IMR-90 (cell line): ENCODE measurements around the gene RECQL5. TPM values are rescaled to one million over a fixed set of nuclear protein-coding genes. Genes with fewer than 3 reads are reported as not detected.

Source experiments
- ATAC-seq: fragments of 200-7000 bp; cut with Tn5 transposase; 2 replicates; pipeline ENCODE4 v1.9.1; 2020; ENCODE audit warnings: low read depth, mild to moderate bottlenecking, moderate library complexity
- BruUV-seq: library from RNA; stranded (reverse); fragments of 400-500 nt; replicated peaks from 2 replicates; lab custom pipeline; 2021; lab: Mats Ljungman, UMichigan
- CTCF ChIA-PET: fragments of 300-600 bp; formaldehyde crosslinking; extraction: SDS; loops from one replicate; lab custom pipeline; 2021; ENCODE audit warnings: antibody characterized with exemption; lab: Yijun Ruan, JAX
- POLR2A ChIA-PET: fragments of 300-600 bp; sonication (Branson Sonifier 250); formaldehyde crosslinking; loops from one replicate; lab custom pipeline; 2022; ENCODE audit warnings: antibody characterized with exemption; ENCODE audit not compliant: unreplicated experiment; lab: Charles Lee
- DNase-seq: peaks from one replicate; pipeline ENCODE4 v3.0.0; 2013
- H2AFZ ChIP-seq: replicated peaks from 2 replicates; pipeline ENCODE3; 2013; ENCODE audit warnings: low read length, mild to moderate bottlenecking; ENCODE audit not compliant: poor library complexity
- H2AK5ac ChIP-seq: 2 replicates; pipeline ENCODE4 v1.6.1; 2013; ENCODE audit warnings: low read depth, low read length, inconsistent platforms
- H2AK9ac ChIP-seq: replicated peaks from 2 replicates; pipeline ENCODE3; 2013; ENCODE audit warnings: mild to moderate bottlenecking, low read depth, low read length, moderate library complexity; ENCODE audit not compliant: poor library complexity
- H2BK120ac ChIP-seq: 2 replicates; pipeline ENCODE4 v1.6.1; 2013; ENCODE audit warnings: low read depth, low read length, inconsistent platforms
- H2BK15ac ChIP-seq: 3 replicates; pipeline ENCODE4 v1.6.1; 2013; ENCODE audit warnings: low read depth, low read length, inconsistent platforms
- H2BK20ac ChIP-seq: 2 replicates; pipeline ENCODE4 v1.6.1; 2013; ENCODE audit warnings: low read depth, mild to moderate bottlenecking, inconsistent platforms, low read length, moderate library complexity
- H2BK5ac ChIP-seq: 2 replicates; pipeline ENCODE4 v1.6.1; 2013; ENCODE audit warnings: mild to moderate bottlenecking, low read depth, low read length, inconsistent platforms; ENCODE audit not compliant: poor library complexity, severe bottlenecking
- H3K14ac ChIP-seq: replicated peaks from 2 replicates; pipeline ENCODE4 v1.6.1; 2013; ENCODE audit warnings: low read depth, low read length, inconsistent platforms
- H3K18ac ChIP-seq: 2 replicates; pipeline ENCODE4 v1.6.1; 2013; ENCODE audit warnings: low read depth, low read length, control low read depth
- H3K23ac ChIP-seq: 2 replicates; pipeline ENCODE4 v1.6.1; 2013; ENCODE audit warnings: low read depth, low read length, inconsistent platforms
- H3K27ac ChIP-seq: 2 replicates; pipeline ENCODE4 v1.5.1; 2013; ENCODE audit warnings: mild to moderate bottlenecking, control low read depth, low read length; ENCODE audit not compliant: insufficient read depth
- H3K27me3 ChIP-seq: 2 replicates; pipeline ENCODE4 v1.6.1; 2013; ENCODE audit warnings: low read length; ENCODE audit not compliant: control insufficient read depth, insufficient read depth
- H3K36me3 ChIP-seq: 2 replicates; pipeline ENCODE4 v1.6.1; 2013; ENCODE audit warnings: low read length, mixed read lengths; ENCODE audit not compliant: control insufficient read depth, insufficient read depth
- H3K4ac ChIP-seq: 2 replicates; pipeline ENCODE4 v1.6.1; 2013; ENCODE audit warnings: low read depth, low read length, inconsistent platforms
- H3K4me1 ChIP-seq: 2 replicates; pipeline ENCODE4 v1.6.1; 2013; ENCODE audit warnings: low read length, mixed read lengths; ENCODE audit not compliant: control insufficient read depth, insufficient read depth
- H3K4me2 ChIP-seq: 2 replicates; pipeline ENCODE4 v1.6.1; 2013; ENCODE audit warnings: low read depth, mild to moderate bottlenecking, control low read depth, low read length, moderate library complexity
- H3K4me3 ChIP-seq: 2 replicates; pipeline ENCODE4 v1.5.1; 2013; ENCODE audit warnings: low read depth, mild to moderate bottlenecking, control low read depth, low read length, moderate library complexity; ENCODE audit not compliant: insufficient read depth
- H3K56ac ChIP-seq: 2 replicates; pipeline ENCODE4 v1.6.1; 2013; ENCODE audit warnings: low read length, inconsistent platforms; ENCODE audit not compliant: insufficient read depth; ENCODE audit errors: extremely low read depth
- H3K79me1 ChIP-seq, 2 experiments: 2 replicates each; pipeline ENCODE4 v1.6.1; 2013; ENCODE audit warnings: low read length in 2 of 2, inconsistent platforms in 1 of 2, low read depth in 1 of 2
- H3K9ac ChIP-seq: 2 replicates; pipeline ENCODE4 v1.6.1; 2013; ENCODE audit warnings: low read depth, low read length, control low read depth
- H3K9me1 ChIP-seq: 2 replicates; pipeline ENCODE4 v1.6.1; 2013; ENCODE audit warnings: low read length, inconsistent platforms; ENCODE audit not compliant: insufficient read depth
- H3K9me3 ChIP-seq: 2 replicates; pipeline ENCODE4 v1.6.1; 2013; ENCODE audit warnings: low read length; ENCODE audit not compliant: control insufficient read depth, insufficient read depth
- H4K20me1 ChIP-seq: 2 replicates; pipeline ENCODE4 v1.6.1; 2013; ENCODE audit warnings: low read length, inconsistent platforms; ENCODE audit not compliant: insufficient read depth
- H4K5ac ChIP-seq: 2 replicates; pipeline ENCODE4 v1.6.1; 2013; ENCODE audit warnings: mild to moderate bottlenecking, low read depth, low read length, control low read depth
- H4K8ac ChIP-seq, 2 experiments: 2 replicates each; pipeline ENCODE4 v1.6.1; 2013; ENCODE audit warnings: low read depth in 2 of 2, low read length in 2 of 2, control low read depth in 1 of 2, inconsistent platforms in 1 of 2
- H4K91ac ChIP-seq: 2 replicates; pipeline ENCODE4 v1.6.1; 2013; ENCODE audit warnings: low read depth, low read length, inconsistent platforms; ENCODE audit not compliant: insufficient read depth
- CTCF ChIP-seq: conservative IDR thresholded peaks from 2 replicates; pipeline ENCODE4 v1.5.1; 2012; ENCODE audit warnings: mild to moderate bottlenecking, low read depth, low read length, improper control_type of control experiment
- MAZ ChIP-seq: IDR thresholded peaks from 2 replicates; pipeline ENCODE4 v1.6.1; 2012; ENCODE audit warnings: low read depth, mild to moderate bottlenecking, low read length, improper control_type of control experiment, moderate library complexity, borderline replicate concordance
- RFX5 ChIP-seq: IDR thresholded peaks from 2 replicates; pipeline ENCODE4 v1.8.0; 2012; ENCODE audit warnings: low read depth, mild to moderate bottlenecking, low read length, moderate library complexity
- WGBS, 2 experiments: methylation state at CpG; one replicate each; pipeline versions ENCODE4 v1.1.5 to v1.1.7; 2013; ENCODE audit warnings: missing lambda C conversion rate in 2 of 2; ENCODE audit not compliant: insufficient read length in 1 of 2; ENCODE audit errors: extremely low coverage in 2 of 2; 5-methylcytosine and 5-hydroxymethylcytosine counted together
- dilution Hi-C: fragments of 300-500 bp; cut with HindIII; formaldehyde crosslinking; loops from one replicate; pipeline ENCODE4 v1.14.3; 2018; ENCODE audit warnings: low sequenced_read_pairs; ENCODE audit not compliant: unreplicated experiment
- in situ Hi-C: fragments of 300-500 bp; cut with MboI; formaldehyde crosslinking; loops from 3 replicates; pipeline ENCODE4 v1.14.3; 2019; ENCODE audit warnings: low sequenced_read_pairs, inconsistent platforms, mixed read lengths
- intact Hi-C: fragments of 100-400 bp; cut with micrococcal nuclease; formaldehyde crosslinking; loops from 2 replicates; pipeline ENCODE4 v1.10.0; 2022
- polyA plus RNA-seq, 3 experiments: library from polyadenylated mRNA; depleted of rRNA; stranded (reverse); fragments of >200 nt; gene quantifications; 2 replicates each; pipeline ENCODE4 v1.2.3, GENCODE V29; 2012; ENCODE audit warnings: low replicate concordance in 1 of 3
- total RNA-seq: library from RNA; depleted of rRNA; stranded (reverse); fragments of >200 nt; gene quantifications from 2 replicates; pipeline ENCODE4 v1.2.3, GENCODE V29; 2012

RECQL5 gene
- total and polyA plus RNA-seq, 2 of the 4 experiments (the other 2 are of a cell fraction): 7.3 to 23.7 TPM

GRCh38 chr17:75625813-75626486 lies 41.0 kb downstream of the RECQL5 start:
- H3K27me3 ChIP-seq: 0 out of 2 replicates have a peak, but pooled peaks cover 1% of the 10 kb centered on the region
- DNase-seq: peak; percentile 4

More at GRCh38 chr17:75625813-75626486, 41.0 kb downstream of the RECQL5 start:
- H3K14ac ChIP-seq: no peak overlapping the region
- dilution Hi-C loops (no loop called here), in situ Hi-C loops (no loop called here), intact Hi-C loops (no loop called here)
- H3K18ac ChIP-seq: no peak overlapping the region
- peak; percentile 73 for ATAC-seq
- no peak overlapping the region for H2AK9ac ChIP-seq
- no peak overlapping the region for H3K23ac ChIP-seq
- TF ChIP-seq CTCF (peak; percentile 56), MAZ (peak; percentile 53; the same call in 1 of the 2 replicates), RFX5 (no peak)
- H3K36me3 ChIP-seq: peaks cover 6% of the 10 kb centered on the region; the same call in 1 of the 2 replicates
- H2BK15ac ChIP-seq: no peak overlapping the region
- H2AFZ ChIP-seq: no peak overlapping the region
- H4K5ac ChIP-seq: no peak overlapping the region
- WGBS, 2 experiments: 98% methylated on average over 6 of the region's 15 CpGs; no CpG with 5 or more reads in 1 of the 2 experiments
- CTCF ChIA-PET: interaction anchor here (0.5 kb wide), 1 partner anchor 99 kb away, joined by 3 read pairs; no protein-coding TSS in a partner anchor
- no peak overlapping the region for H3K4me2 ChIP-seq
- no peak overlapping the region for H4K8ac ChIP-seq
- no peak overlapping the region for H3K9ac ChIP-seq
- no peak overlapping the region for H4K91ac ChIP-seq
- H3K79me1 ChIP-seq: no peaks in the 10 kb centered on the region
- POLR2A ChIA-PET: no interaction called here
- H3K9me1 ChIP-seq: no peaks in the 10 kb centered on the region
- H3K56ac ChIP-seq: no peak overlapping the region
- peaks cover 5% of the 10 kb centered on the region; the same call in 1 of the 2 replicates for H3K4me1 ChIP-seq
- no peak overlapping the region for H2BK120ac ChIP-seq
- BruUV-seq: no TSS peak
- H3K4ac ChIP-seq: no peak overlapping the region
- no peaks in the 10 kb centered on the region for H3K9me3 ChIP-seq
- H2BK20ac ChIP-seq: no peak overlapping the region
- H3K4me3 ChIP-seq: no peak overlapping the region
- H4K20me1 ChIP-seq: no peaks in the 10 kb centered on the region; the same call in 1 of the 2 replicates
- no peak overlapping the region for H3K27ac ChIP-seq
- H2AK5ac ChIP-seq: no peak overlapping the region
- H2BK5ac ChIP-seq: no peak overlapping the region
